ENCODE measurements around the gene POLR1D.

POLR1D gene

GRCh38 chr13:27583645-27584044, 38.0 kb upstream of the POLR1D start:
- no peak for TF ChIP-seq MYC (IDR thresholded peaks at IDR 0.05; ENCODE audit: low read depth, low read length)
- no peak for TF ChIP-seq CTCF (IDR thresholded peaks at IDR 0.05; ENCODE audit: low read depth, low read length)
- TF ChIP-seq POLR2A (IDR thresholded peaks at IDR 0.05; ENCODE audit: extremely low read depth, insufficient read length), result no peak
- no peak for TF ChIP-seq MAX (IDR thresholded peaks at IDR 0.05; ENCODE audit: low read depth, low read length)
- no peak overlapping the region for H3K4me3 ChIP-seq (ENCODE audit: low read depth, low read length)
- DNase-seq (ENCODE audit: low read depth), result no peak

GRCh38 chr13:27587095-27587746, 34.5 kb upstream of the POLR1D start:
- H3K4me3 ChIP-seq (ENCODE audit: low read depth, low read length), result no peak overlapping the region
- no peak for TF ChIP-seq MYC (IDR thresholded peaks at IDR 0.05; ENCODE audit: low read depth, low read length)
- TF ChIP-seq POLR2A (IDR thresholded peaks at IDR 0.05; ENCODE audit: extremely low read depth, insufficient read length), result no peak
- TF ChIP-seq CTCF (IDR thresholded peaks at IDR 0.05; ENCODE audit: low read depth, low read length), result no peak
- no peak for TF ChIP-seq MAX (IDR thresholded peaks at IDR 0.05; ENCODE audit: low read depth, low read length)
- DNase-seq (ENCODE audit: low read depth), result no peak

GRCh38 chr13:27588405-27588804, 33.3 kb upstream of the POLR1D start:
- no peak for DNase-seq (ENCODE audit: low read depth)
- TF ChIP-seq CTCF (IDR thresholded peaks at IDR 0.05; ENCODE audit: low read depth, low read length) (no peak), MYC (IDR thresholded peaks at IDR 0.05; ENCODE audit: low read depth, low read length) (no peak), POLR2A (IDR thresholded peaks at IDR 0.05; ENCODE audit: extremely low read depth, insufficient read length) (no peak), MAX (IDR thresholded peaks at IDR 0.05; ENCODE audit: low read depth, low read length) (no peak)
- no peak overlapping the region for H3K4me3 ChIP-seq (ENCODE audit: low read depth, low read length)

- no peak overlapping the region for H3K4me3 ChIP-seq (ENCODE audit: low read depth, low read length)
- TF ChIP-seq CTCF (IDR thresholded peaks at IDR 0.05; ENCODE audit: low read depth, low read length), result no peak
- TF ChIP-seq MAX (IDR thresholded peaks at IDR 0.05; ENCODE audit: low read depth, low read length), result no peak
- TF ChIP-seq MYC (IDR thresholded peaks at IDR 0.05; ENCODE audit: low read depth, low read length), result no peak
- no peak for TF ChIP-seq POLR2A (IDR thresholded peaks at IDR 0.05; ENCODE audit: extremely low read depth, insufficient read length)
- no peak for DNase-seq (ENCODE audit: low read depth)
Observed at GRCh38 chr13:27592865-27593264, 28.8 kb upstream of the POLR1D start.

GRCh38 chr13:27593267-27593666, 28.4 kb upstream of the POLR1D start:
- no peak for TF ChIP-seq CTCF (IDR thresholded peaks at IDR 0.05; ENCODE audit: low read depth, low read length)
- TF ChIP-seq POLR2A (IDR thresholded peaks at IDR 0.05; ENCODE audit: extremely low read depth, insufficient read length), result no peak
- TF ChIP-seq MYC (IDR thresholded peaks at IDR 0.05; ENCODE audit: low read depth, low read length), result no peak
- no peak for TF ChIP-seq MAX (IDR thresholded peaks at IDR 0.05; ENCODE audit: low read depth, low read length)

More at GRCh38 chr13:27593267-27593666, 28.4 kb upstream of the POLR1D start:
- H3K4me3 ChIP-seq (ENCODE audit: low read depth, low read length), result no peak overlapping the region
- no peak for DNase-seq (ENCODE audit: low read depth)

Measured in NB4 (cell line).